HFFc6 (cell line): ENCODE data around the gene GIMAP4. TPM values are rescaled to one million over a fixed set of nuclear protein-coding genes. Genes with fewer than 3 reads are reported as not detected.
"Not testable (repeated sequence)": the region's sequence is repeated elsewhere in the genome, so short reads cannot be mapped to it uniquely, and the experiment has no call there.

ENCODE experiments used
- DNase-seq: peaks from one replicate; pipeline ENCODE4 v3.0.0-alpha.2; 2018
- H3K27ac Mint-ChIP-seq: 2 replicates; pipeline ENCODE4 v1.8.0; 2020; ENCODE audit warnings: mild to moderate bottlenecking, mixed read lengths
- H3K27me3 Mint-ChIP-seq: 2 replicates; pipeline ENCODE4 v1.8.0; 2021; ENCODE audit warnings: mild to moderate bottlenecking, moderate library complexity, mixed read lengths; ENCODE audit not compliant: insufficient read depth
- H3K36me3 Mint-ChIP-seq: 2 replicates; pipeline ENCODE4 v1.8.0; 2021; ENCODE audit warnings: low read depth, mixed read lengths
- H3K4me1 Mint-ChIP-seq: 2 replicates; pipeline ENCODE4 v1.8.0; 2020; ENCODE audit warnings: low read depth, mixed read lengths
- H3K4me3 Mint-ChIP-seq: 2 replicates; pipeline ENCODE4 v1.8.0; 2020; ENCODE audit warnings: mild to moderate bottlenecking, moderate library complexity, mixed read lengths
- H3K9me3 Mint-ChIP-seq: 2 replicates; pipeline ENCODE4 v1.8.0; 2020; ENCODE audit warnings: mild to moderate bottlenecking, mixed read lengths
- total RNA-seq, 6 experiments: library from RNA; stranded (reverse); fragmentation: NEBNext Ultra II Directional; extraction: Animal tissue kit (Norgen Biotek cat#: 25700); gene quantifications; 2 replicates in 1 of 6; 3 replicates in 5 of 6; pipeline ENCODE4 v1.2.3, GENCODE V29; 2021
- TF ChIP-seq, protein P1 (sequence below): fragments of 200-600 bp; sonication (generic); IDR thresholded peaks from 2 replicates; pipeline ENCODE4 v1.5.0; 2021; ENCODE audit warnings: antibody characterized with exemption, mild to moderate bottlenecking

The GIMAP4 gene
- total RNA-seq, 6 experiments from 2014 or later, result not detected

- Mint-ChIP-seq H3K9me3 (peaks cover 65% of the 10 kb centered on the region), H3K4me3 (no peak overlapping the region), H3K27ac (no peak overlapping the region), H3K36me3 (0 out of 2 replicates have a peak, but pooled peaks cover 5% of the 10 kb centered on the region), H3K4me1 (no peaks in the 10 kb centered on the region), H3K27me3 (no peaks in the 10 kb centered on the region)
- TF ChIP-seq, protein P1, sequence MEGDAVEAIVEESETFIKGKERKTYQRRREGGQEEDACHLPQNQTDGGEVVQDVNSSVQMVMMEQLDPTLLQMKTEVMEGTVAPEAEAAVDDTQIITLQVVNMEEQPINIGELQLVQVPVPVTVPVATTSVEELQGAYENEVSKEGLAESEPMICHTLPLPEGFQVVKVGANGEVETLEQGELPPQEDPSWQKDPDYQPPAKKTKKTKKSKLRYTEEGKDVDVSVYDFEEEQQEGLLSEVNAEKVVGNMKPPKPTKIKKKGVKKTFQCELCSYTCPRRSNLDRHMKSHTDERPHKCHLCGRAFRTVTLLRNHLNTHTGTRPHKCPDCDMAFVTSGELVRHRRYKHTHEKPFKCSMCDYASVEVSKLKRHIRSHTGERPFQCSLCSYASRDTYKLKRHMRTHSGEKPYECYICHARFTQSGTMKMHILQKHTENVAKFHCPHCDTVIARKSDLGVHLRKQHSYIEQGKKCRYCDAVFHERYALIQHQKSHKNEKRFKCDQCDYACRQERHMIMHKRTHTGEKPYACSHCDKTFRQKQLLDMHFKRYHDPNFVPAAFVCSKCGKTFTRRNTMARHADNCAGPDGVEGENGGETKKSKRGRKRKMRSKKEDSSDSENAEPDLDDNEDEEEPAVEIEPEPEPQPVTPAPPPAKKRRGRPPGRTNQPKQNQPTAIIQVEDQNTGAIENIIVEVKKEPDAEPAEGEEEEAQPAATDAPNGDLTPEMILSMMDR, result no peak
- DNase-seq, result no peak
Observed at GRCh38 chr7:150594805-150595204, 27.6 kb downstream of the GIMAP4 start.

DNA sequence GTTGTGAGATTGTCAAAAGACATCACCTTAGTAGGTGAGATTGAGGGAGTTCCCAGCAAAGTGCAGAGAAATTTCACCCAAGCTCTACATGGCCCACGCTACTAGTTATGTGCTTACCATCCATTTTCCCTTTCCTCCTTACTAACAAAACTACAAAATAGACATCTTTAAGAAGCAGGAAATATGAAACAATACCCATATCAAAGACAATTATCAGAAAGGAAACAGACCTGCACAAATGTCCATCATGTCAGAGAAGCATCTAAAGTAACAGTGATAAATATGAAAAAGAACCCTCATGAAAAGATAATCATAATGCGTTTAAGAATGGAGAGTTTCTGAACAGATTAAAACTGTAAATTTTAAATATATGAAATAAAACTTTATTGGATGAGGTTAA is 28.2 kb downstream of the GIMAP4 start:
- DNase-seq, result no peak
- TF ChIP-seq, protein P1, result no peak
- H3K4me1 Mint-ChIP-seq, result no peaks in the 10 kb centered on the region
- no peak overlapping the region for H3K4me3 Mint-ChIP-seq
- H3K27me3 Mint-ChIP-seq, result no peaks in the 10 kb centered on the region
- H3K36me3 Mint-ChIP-seq, result 0 out of 2 replicates have a peak, but pooled peaks cover 5% of the 10 kb centered on the region
- no peak overlapping the region for H3K27ac Mint-ChIP-seq
- H3K9me3 Mint-ChIP-seq, result peaks cover 64% of the 10 kb centered on the region

- H3K4me1 Mint-ChIP-seq, DNase-seq, H3K27ac Mint-ChIP-seq, H3K36me3 Mint-ChIP-seq, H3K27me3 Mint-ChIP-seq, H3K4me3 Mint-ChIP-seq: not testable (repeated sequence)
- peaks cover 20% of the 10 kb centered on the region for H3K9me3 Mint-ChIP-seq
Observed at GRCh38 chr7:150603600-150603999, 36.4 kb downstream of the GIMAP4 start.

GRCh38 chr7:150610233-150610632 is 43.0 kb downstream of the GIMAP4 start:
- H3K4me3 Mint-ChIP-seq, result no peak overlapping the region
- no peaks in the 10 kb centered on the region for H3K36me3 Mint-ChIP-seq
- no peaks in the 10 kb centered on the region for H3K4me1 Mint-ChIP-seq
- TF ChIP-seq, protein P1, result no peak
- peaks cover 42% of the 10 kb centered on the region for H3K9me3 Mint-ChIP-seq
- no peak for DNase-seq
- H3K27me3 Mint-ChIP-seq, result no peaks in the 10 kb centered on the region
- no peak overlapping the region for H3K27ac Mint-ChIP-seq

DNA sequence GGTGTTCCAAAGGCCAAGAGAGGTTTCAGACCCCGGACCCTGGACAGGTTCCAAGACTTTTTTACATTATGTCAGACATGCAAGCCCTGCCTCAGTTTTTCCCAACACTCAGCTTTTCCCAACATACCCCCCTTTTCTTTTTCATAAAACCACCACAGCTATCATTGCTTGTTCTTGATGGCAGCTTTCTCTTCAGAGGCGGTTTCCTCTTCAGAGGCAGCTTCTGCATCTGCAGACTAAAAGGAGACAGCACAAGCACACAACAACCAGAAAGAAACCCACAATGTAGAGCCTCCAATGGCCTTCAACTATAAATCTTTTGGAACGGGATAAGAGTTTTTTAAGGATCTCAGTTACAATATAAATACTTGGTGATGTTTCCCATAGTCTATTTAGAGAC is 45.7 kb downstream of the GIMAP4 start:
- TF ChIP-seq, protein P1, result no peak
- H3K4me1 Mint-ChIP-seq, result no peaks in the 10 kb centered on the region
- H3K9me3 Mint-ChIP-seq, result peaks cover 42% of the 10 kb centered on the region
- no peaks in the 10 kb centered on the region for H3K36me3 Mint-ChIP-seq
- no peaks in the 10 kb centered on the region for H3K27me3 Mint-ChIP-seq
- no peak overlapping the region for H3K27ac Mint-ChIP-seq
- no peak overlapping the region for H3K4me3 Mint-ChIP-seq
- no peak for DNase-seq

DNA sequence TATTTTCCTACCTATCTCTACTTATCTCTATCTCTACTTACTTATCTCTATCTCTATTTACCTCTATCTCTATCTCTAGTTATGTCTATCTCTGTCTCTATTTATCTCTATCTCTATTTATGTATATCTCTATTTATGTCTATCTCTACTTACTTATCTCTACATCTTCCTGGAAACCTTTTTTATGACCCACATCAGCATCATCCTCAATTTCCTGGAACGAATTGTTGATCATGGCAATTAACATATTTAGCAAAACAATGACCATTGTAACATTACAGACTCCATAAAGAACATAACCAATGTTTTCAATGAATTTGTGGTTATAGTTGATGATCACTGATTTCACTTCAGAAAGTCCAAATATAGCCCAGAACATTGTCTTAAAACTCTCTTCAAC is 46.7 kb downstream of the GIMAP4 start:
- no peak overlapping the region for H3K4me3 Mint-ChIP-seq
- no peaks in the 10 kb centered on the region for H3K36me3 Mint-ChIP-seq
- no peaks in the 10 kb centered on the region for H3K4me1 Mint-ChIP-seq
- no peak for DNase-seq
- H3K9me3 Mint-ChIP-seq, result peaks cover 44% of the 10 kb centered on the region
- TF ChIP-seq, protein P1, result no peak
- H3K27me3 Mint-ChIP-seq, result no peaks in the 10 kb centered on the region
- no peak overlapping the region for H3K27ac Mint-ChIP-seq

GRCh38 chr7:150614426-150614825 is 47.2 kb downstream of the GIMAP4 start:
- not testable (repeated sequence) for H3K27ac Mint-ChIP-seq, H3K4me3 Mint-ChIP-seq, H3K4me1 Mint-ChIP-seq, H3K27me3 Mint-ChIP-seq, DNase-seq, H3K36me3 Mint-ChIP-seq
- peaks cover 44% of the 10 kb centered on the region for H3K9me3 Mint-ChIP-seq

DNA sequence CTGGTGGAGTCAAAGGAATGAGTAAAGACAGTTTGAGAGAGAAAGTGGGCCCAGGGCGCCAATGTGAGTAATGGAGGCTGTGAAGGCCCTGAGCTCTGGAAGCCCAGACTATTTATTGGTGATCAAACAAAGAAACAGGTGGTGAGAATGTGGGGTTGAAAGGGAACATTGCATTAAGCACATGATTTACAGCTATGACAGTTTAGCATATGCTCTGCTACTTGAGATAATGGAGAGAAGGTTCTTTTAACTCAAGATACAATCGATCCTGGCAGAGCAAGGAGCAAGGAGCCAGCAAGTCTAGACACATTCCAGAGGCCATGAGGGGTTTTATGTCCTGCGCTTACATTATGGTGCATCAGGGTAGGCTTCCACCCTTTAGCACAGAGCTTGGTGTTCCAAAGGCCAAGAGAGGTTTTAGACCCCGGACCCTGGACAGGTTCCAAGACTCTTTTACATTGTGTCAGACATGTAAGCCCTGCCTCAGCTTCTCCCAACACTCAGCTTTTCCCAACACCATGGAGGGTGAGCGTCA is 48.1 kb downstream of the GIMAP4 start:
- not testable (repeated sequence) for H3K27me3 Mint-ChIP-seq, H3K36me3 Mint-ChIP-seq, H3K4me3 Mint-ChIP-seq, H3K27ac Mint-ChIP-seq, H3K4me1 Mint-ChIP-seq, DNase-seq
- H3K9me3 Mint-ChIP-seq, result peaks cover 45% of the 10 kb centered on the region
